Stimulated activated CD8-positive, alpha-beta memory T cell treated with anti-CD3 and anti-CD28 coated beads, Interleukin-4, amount 100 ng/mL, for 24 hours (primary cell): Measurements from ENCODE around the gene TLR6.

ENCODE experiments used
- DNase-seq: peaks from one replicate; pipeline ENCODE4 v3.0.0-alpha.2; 2020; ENCODE audit warnings: low read depth

TLR6 gene, protein sequence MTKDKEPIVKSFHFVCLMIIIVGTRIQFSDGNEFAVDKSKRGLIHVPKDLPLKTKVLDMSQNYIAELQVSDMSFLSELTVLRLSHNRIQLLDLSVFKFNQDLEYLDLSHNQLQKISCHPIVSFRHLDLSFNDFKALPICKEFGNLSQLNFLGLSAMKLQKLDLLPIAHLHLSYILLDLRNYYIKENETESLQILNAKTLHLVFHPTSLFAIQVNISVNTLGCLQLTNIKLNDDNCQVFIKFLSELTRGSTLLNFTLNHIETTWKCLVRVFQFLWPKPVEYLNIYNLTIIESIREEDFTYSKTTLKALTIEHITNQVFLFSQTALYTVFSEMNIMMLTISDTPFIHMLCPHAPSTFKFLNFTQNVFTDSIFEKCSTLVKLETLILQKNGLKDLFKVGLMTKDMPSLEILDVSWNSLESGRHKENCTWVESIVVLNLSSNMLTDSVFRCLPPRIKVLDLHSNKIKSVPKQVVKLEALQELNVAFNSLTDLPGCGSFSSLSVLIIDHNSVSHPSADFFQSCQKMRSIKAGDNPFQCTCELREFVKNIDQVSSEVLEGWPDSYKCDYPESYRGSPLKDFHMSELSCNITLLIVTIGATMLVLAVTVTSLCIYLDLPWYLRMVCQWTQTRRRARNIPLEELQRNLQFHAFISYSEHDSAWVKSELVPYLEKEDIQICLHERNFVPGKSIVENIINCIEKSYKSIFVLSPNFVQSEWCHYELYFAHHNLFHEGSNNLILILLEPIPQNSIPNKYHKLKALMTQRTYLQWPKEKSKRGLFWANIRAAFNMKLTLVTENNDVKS

DNA sequence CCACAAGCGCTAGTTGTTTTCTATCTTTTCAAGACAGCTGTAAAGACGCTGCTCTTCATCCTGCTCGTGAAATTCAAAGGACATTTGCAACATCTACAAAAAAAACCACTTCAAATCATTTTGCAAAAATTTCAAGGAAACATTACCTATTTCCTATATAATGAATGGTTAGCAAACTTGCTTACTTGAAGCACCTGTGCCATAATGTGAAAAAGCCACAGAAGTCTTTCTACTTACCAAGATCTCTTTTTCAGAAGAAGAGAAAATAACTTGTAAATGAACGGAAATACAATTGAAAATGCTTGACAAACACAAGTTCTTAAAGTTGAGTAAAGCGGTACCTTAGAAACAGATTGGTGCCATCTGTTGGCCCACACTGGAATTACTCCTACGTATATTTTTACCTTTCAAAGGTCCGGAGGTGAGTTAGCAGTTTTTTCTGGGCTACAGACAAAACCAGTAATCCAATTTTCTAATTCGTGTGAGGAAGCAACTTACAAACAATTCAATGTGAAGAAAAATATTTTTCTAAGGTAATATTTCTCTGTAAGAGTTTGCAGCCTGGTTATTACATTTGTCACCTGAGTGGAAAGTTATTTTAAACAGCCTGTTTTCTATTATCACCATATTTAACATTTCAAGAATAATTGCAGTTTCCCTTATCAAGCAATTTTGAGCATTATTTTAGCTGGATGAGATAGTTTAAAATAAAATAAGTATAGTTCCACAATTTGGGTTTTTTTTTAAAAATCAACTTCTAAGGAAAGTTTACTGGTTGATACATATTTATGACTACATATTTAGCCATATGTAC lies at the start of gene TLR6:
TLR6 (minus strand) TSS at position 294 of the 814 bp plus-strand sequence. CDS start 27,344 bp downstream, outside the sequence.
- DNase-seq: peak; percentile 32

DNA sequence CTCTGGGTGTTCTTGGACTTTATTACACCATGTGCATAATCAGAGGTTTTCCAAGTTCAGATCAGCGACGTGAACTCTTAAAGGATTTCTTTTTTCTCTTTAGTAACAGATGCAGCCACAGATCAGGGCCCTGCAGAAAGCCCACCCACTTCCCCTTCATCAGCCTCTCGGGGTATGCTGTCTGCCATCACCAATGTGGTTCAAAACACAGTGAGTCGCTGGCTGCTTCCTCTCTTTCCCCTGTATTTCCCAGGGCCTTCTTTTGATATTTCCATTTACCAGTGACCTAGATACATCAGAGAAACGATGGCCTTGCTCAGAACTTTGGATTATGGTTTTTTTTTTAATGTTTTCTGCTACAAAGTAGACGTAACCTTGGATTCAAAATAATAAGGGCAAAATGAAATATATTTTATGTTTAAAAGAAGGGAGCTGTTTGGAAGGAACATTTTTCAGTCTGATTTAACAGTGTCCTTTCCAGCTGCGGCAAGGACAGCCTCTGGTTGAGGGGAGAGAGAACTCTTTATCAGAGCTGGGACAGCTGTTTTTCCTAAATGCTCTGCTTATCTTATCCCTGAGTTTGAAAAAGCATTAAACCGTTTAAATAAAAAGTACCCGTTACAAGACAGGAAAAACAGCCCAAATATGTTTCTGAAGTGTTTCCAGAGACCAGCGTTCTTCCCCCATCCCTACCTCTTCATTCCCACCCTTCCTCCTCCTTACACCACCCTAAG lies 49.2 kb upstream of the TLR6 start:
- DNase-seq: no peak

DNA sequence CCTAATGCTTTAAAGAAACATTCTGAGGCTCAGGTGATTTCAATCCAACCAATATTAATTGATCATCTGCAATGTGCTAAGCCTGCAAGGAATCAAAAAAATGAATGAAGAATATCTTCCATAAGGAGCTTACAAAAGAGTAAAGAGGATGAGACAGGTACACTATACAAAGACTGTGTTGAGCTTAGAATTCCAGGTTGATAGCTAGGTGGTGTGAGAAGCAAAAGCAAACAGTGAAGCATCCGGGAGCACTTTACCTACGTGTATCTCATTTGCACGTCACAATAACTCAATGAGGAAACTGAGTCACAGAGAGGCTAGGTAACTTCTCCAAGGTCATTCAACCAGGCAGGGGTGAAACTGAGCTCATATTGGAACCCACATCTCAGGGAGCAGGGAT lies 48.1 kb upstream of the TLR6 start:
- no peak for DNase-seq

DNA sequence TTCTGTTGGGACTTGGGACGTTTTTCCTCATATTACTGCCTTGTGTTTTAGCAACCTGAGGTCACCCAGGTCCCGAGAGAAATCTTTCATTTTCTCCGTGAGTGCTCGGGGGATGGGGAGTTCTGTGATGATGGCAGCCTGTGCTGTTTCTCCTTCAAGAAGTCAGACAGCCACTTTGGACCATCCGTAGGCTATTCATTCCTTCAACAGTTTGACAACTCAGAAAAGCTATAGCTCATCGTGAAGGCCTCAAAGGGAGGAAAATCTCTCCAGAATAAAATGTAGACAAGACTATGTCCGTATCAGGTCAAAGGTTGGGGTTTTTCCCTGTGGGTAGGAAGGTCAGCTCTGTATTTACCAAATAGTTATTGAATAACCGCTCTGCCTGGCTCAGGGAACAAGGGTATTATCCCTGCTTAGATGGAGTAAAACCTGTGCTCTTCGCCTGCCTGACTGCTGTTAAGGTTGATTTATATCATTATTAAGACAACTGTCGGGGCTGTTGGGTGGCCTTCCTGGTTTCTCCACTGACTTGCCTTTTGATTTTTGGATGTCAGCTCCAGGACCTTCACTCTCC lies 47.6 kb upstream of the TLR6 start:
- DNase-seq: no peak

DNA sequence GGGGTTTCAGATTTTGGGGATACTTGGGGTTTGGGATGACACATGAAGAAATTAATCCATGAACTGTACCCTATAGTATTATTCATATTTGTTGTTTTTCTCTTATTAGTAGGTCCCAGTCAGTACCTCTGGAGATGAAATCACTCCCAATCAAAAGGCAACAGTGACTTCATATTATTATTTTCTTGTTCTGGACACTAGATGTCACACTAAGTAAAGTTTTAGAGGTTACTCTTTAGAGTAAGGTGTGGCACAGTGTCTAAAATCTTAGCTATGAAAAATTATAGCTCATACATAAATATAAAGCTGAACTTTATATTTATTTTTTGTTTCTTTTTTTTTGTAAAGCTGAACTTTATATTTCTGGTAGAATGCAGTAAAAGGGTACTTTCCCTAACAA lies 46.1 kb upstream of the TLR6 start:
- DNase-seq: no peak

DNA sequence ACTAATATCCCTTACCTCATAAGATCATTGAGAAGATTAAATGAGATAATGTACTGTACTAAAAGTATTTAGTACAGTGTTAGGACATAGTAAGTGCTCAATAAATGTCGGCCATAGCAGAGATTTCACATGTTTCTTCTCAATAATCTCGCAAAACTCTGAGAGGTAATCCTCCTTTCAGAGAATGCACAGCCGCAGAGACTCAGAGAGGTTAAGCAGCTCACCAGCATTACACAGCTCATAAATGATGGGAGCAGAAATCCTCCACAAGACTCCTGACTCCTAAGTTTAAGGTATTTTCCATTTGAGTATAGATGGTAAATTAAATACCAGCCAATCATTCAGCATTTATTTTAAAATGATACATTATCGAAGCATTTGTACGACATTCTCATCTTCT lies 45.6 kb upstream of the TLR6 start:
- DNase-seq: no peak

GRCh38 chr4:38898245-38898644 lies 41.6 kb upstream of the TLR6 start:
- DNase-seq: no peak

DNA sequence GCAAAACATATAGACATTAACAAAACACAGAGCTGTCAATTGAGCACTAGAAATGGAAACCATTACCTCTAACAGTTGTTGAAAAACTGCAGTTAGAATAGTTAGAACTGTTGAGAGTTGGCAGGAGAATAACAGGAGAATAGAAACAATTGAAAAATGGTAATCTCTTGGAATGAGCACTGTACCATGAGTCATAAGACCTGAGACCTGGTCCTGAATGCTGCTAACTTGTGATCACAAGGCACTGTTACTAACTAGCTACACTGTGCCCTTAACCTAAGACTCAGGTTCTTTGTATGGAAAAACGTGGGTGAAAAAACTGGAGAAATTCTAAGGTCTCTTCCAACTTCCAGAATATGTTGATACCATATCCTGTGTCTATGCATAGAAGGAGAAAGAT lies 40.3 kb upstream of the TLR6 start:
- DNase-seq: no peak

GRCh38 chr4:38894322-38894982 lies 37.8 kb upstream of the TLR6 start:
- DNase-seq: no peak

GRCh38 chr4:38891051-38891983 lies 34.7 kb upstream of the TLR6 start:
- DNase-seq: no peak

- no peak for DNase-seq
These were observed 32.5 kb upstream of the TLR6 start for GRCh38 chr4:38889143-38889542.

- DNase-seq: no peak
These were observed 27.6 kb upstream of the TLR6 start for GRCh38 chr4:38884254-38884653.

GRCh38 chr4:38876636-38877035 lies 20.0 kb upstream of the TLR6 start:
- no peak for DNase-seq

- DNase-seq: no peak
These were observed 16.8 kb upstream of the TLR6 start for GRCh38 chr4:38873290-38873944.

- no peak for DNase-seq
These were observed 16.0 kb upstream of the TLR6 start for GRCh38 chr4:38872620-38873019.

DNA sequence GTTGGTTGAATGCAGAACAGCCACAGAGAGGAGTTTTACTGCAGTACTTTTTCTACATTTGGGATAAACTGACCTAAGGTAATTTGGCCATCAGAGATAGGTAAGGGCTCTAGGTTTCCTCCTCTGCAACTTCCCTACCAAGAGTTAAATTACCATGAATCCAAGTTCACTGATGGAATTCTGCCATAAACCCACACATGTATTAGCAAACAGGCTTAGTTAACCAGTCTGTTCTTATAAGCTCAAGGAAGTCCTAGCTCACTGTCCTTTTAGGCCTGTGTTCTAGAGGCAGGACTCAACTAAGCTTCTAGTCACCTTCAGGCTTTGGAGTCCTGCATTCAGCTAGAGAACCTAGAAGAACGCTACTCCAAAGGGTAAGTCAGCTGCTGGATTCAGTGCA lies 15.0 kb upstream of the TLR6 start:
- no peak for DNase-seq

GRCh38 chr4:38870098-38870808 lies 13.6 kb upstream of the TLR6 start:
- no peak for DNase-seq

GRCh38 chr4:38869511-38869910 lies 12.9 kb upstream of the TLR6 start:
- DNase-seq: no peak
